ENCODE measurements around the gene SLC23A1.
"Not testable (repeated sequence)": the region's sequence is repeated elsewhere in the genome, so short reads cannot be mapped to it uniquely, and the experiment has no call there.

Gene SLC23A1

GRCh38 chr5:139414581-139415130 lies 31.6 kb upstream of the SLC23A1 start:
- Histone ChIP-seq H3K4me3 (no peak overlapping the region), H3K9me3 (no peaks in the 10 kb centered on the region), H3K36me3 (replicated peaks) (peaks cover 6% of the 10 kb centered on the region), H3K27me3 (ENCODE audit: low read depth) (no peaks in the 10 kb centered on the region), H3K4me1 (peaks cover 14% of the 10 kb centered on the region)
- no peak for DNase-seq (ENCODE audit: low spot score in 2 of 2)
- in situ Hi-C loops (cut with MboI; ENCODE audit: low sequenced_read_pairs), result no loop called here

- in situ Hi-C loops (cut with MboI; ENCODE audit: low sequenced_read_pairs), result no loop called here
- Histone ChIP-seq H3K27me3 (ENCODE audit: low read depth) (no peaks in the 10 kb centered on the region), H3K36me3 (replicated peaks) (peaks cover 6% of the 10 kb centered on the region), H3K4me3 (no peak overlapping the region), H3K9me3 (no peaks in the 10 kb centered on the region), H3K4me1 (peaks cover 14% of the 10 kb centered on the region)
- DNase-seq (ENCODE audit: low spot score in 2 of 2), result no peak
These were observed 30.9 kb upstream of the SLC23A1 start for GRCh38 chr5:139413963-139414362.

GRCh38 chr5:139413153-139413552 lies 30.1 kb upstream of the SLC23A1 start:
- peaks cover 6% of the 10 kb centered on the region for H3K36me3 ChIP-seq (replicated peaks)
- H3K9me3 ChIP-seq, result no peaks in the 10 kb centered on the region
- peaks cover 14% of the 10 kb centered on the region for H3K4me1 ChIP-seq
- DNase-seq (ENCODE audit: low spot score in 2 of 2), result no peak
- no peaks in the 10 kb centered on the region for H3K27me3 ChIP-seq (ENCODE audit: low read depth)
- in situ Hi-C loops (cut with MboI; ENCODE audit: low sequenced_read_pairs), result no loop called here
- H3K4me3 ChIP-seq, result no peak overlapping the region

- Histone ChIP-seq H3K36me3 (replicated peaks) (no peaks in the 10 kb centered on the region; the same call in 1 of the 2 replicates), H3K4me1 (peaks cover 14% of the 10 kb centered on the region), H3K27me3 (ENCODE audit: low read depth) (no peaks in the 10 kb centered on the region), H3K4me3 (no peak overlapping the region), H3K9me3 (no peaks in the 10 kb centered on the region)
- DNase-seq (ENCODE audit: low spot score in 2 of 2), result no peak
- in situ Hi-C loops (cut with MboI; ENCODE audit: low sequenced_read_pairs), result no loop called here
These were observed 28.1 kb upstream of the SLC23A1 start for GRCh38 chr5:139410993-139411828.

- Histone ChIP-seq H3K36me3 (replicated peaks) (no peaks in the 10 kb centered on the region), H3K4me1 (peaks cover 11% of the 10 kb centered on the region), H3K27me3 (ENCODE audit: low read depth) (no peaks in the 10 kb centered on the region), H3K9me3 (no peaks in the 10 kb centered on the region), H3K4me3 (no peak overlapping the region)
- in situ Hi-C loops (cut with MboI; ENCODE audit: low sequenced_read_pairs), result no loop called here
- DNase-seq (ENCODE audit: low spot score in 2 of 2), result no peak
These were observed 27.3 kb upstream of the SLC23A1 start for GRCh38 chr5:139410121-139410992.

GRCh38 chr5:139409116-139409515 lies 26.0 kb upstream of the SLC23A1 start:
- DNase-seq (ENCODE audit: low spot score in 2 of 2); H3K4me3 ChIP-seq; H3K27me3 ChIP-seq (ENCODE audit: low read depth); H3K4me1 ChIP-seq; H3K9me3 ChIP-seq; in situ Hi-C loops (cut with MboI; ENCODE audit: low sequenced_read_pairs); H3K36me3 ChIP-seq (replicated peaks): not testable (repeated sequence)

- Histone ChIP-seq H3K27me3 (ENCODE audit: low read depth) (no peaks in the 10 kb centered on the region), H3K4me1 (peaks cover 9% of the 10 kb centered on the region), H3K4me3 (no peak overlapping the region), H3K36me3 (replicated peaks) (no peaks in the 10 kb centered on the region), H3K9me3 (no peaks in the 10 kb centered on the region)
- DNase-seq (ENCODE audit: low spot score in 2 of 2), result no peak
- in situ Hi-C loops (cut with MboI; ENCODE audit: low sequenced_read_pairs), result no loop called here
These were observed 25.1 kb upstream of the SLC23A1 start for GRCh38 chr5:139408191-139408590.

- Histone ChIP-seq H3K9me3 (no peaks in the 10 kb centered on the region), H3K4me3 (no peak overlapping the region), H3K4me1 (peaks cover 12% of the 10 kb centered on the region), H3K36me3 (replicated peaks) (no peaks in the 10 kb centered on the region), H3K27me3 (ENCODE audit: low read depth) (no peaks in the 10 kb centered on the region)
- DNase-seq (ENCODE audit: low spot score in 2 of 2), result no peak
- in situ Hi-C loops (cut with MboI; ENCODE audit: low sequenced_read_pairs), result no loop called here
These were observed 24.4 kb upstream of the SLC23A1 start for GRCh38 chr5:139407517-139407916.

GRCh38 chr5:139406963-139407362 lies 23.9 kb upstream of the SLC23A1 start:
- Histone ChIP-seq H3K9me3 (no peaks in the 10 kb centered on the region), H3K4me1 (peaks cover 12% of the 10 kb centered on the region)

GRCh38 chr5:139404484-139404840 lies 21.4 kb upstream of the SLC23A1 start:
- peaks cover 4% of the 10 kb centered on the region; the same call in 1 of the 2 replicates for H3K36me3 ChIP-seq (replicated peaks)
- in situ Hi-C loops (cut with MboI; ENCODE audit: low sequenced_read_pairs), result no loop called here

More at GRCh38 chr5:139406963-139407362, 23.9 kb upstream of the SLC23A1 start:
- H3K27me3 ChIP-seq (ENCODE audit: low read depth), result no peaks in the 10 kb centered on the region
- in situ Hi-C loops (cut with MboI; ENCODE audit: low sequenced_read_pairs), result no loop called here
- no peak overlapping the region for H3K4me3 ChIP-seq
- no peaks in the 10 kb centered on the region for H3K36me3 ChIP-seq (replicated peaks)
- DNase-seq (ENCODE audit: low spot score in 2 of 2), result no peak

GRCh38 chr5:139403787-139404483 lies 20.8 kb upstream of the SLC23A1 start, which contains the start of gene SPATA24:
Gene SPATA24, minus strand, starts transcription at chr5:139404089. Its CDS starts 29 bp downstream, at chr5:139404060.
- Histone ChIP-seq H3K4me3 (peak within 1 kb of the TSS; percentile 47), H3K4me1 (peaks cover 12% of the 10 kb centered on the region), H3K27me3 (ENCODE audit: low read depth) (no peaks in the 10 kb centered on the region), H3K36me3 (replicated peaks) (peaks cover 4% of the 10 kb centered on the region; the same call in 1 of the 2 replicates), H3K9me3 (no peaks in the 10 kb centered on the region)
- DNase-seq (ENCODE audit: low spot score in 2 of 2), result peak; percentile 94 to 99
- in situ Hi-C loops (cut with MboI; ENCODE audit: low sequenced_read_pairs), result no loop called here

More at GRCh38 chr5:139404484-139404840, 21.4 kb upstream of the SLC23A1 start:
- DNase-seq (ENCODE audit: low spot score in 2 of 2), result no peak
- no peaks in the 10 kb centered on the region for H3K27me3 ChIP-seq (ENCODE audit: low read depth)
- peaks cover 12% of the 10 kb centered on the region for H3K4me1 ChIP-seq
- H3K4me3 ChIP-seq, result peak overlapping the region; percentile 47
- H3K9me3 ChIP-seq, result no peaks in the 10 kb centered on the region

- in situ Hi-C loops (cut with MboI; ENCODE audit: low sequenced_read_pairs), result no loop called here
- peak overlapping the region; percentile 47 for H3K4me3 ChIP-seq
- peaks cover 12% of the 10 kb centered on the region for H3K4me1 ChIP-seq
- DNase-seq (ENCODE audit: low spot score in 2 of 2), result no peak
- H3K9me3 ChIP-seq, result no peaks in the 10 kb centered on the region
- H3K27me3 ChIP-seq (ENCODE audit: low read depth), result no peaks in the 10 kb centered on the region
- H3K36me3 ChIP-seq (replicated peaks), result peaks cover 4% of the 10 kb centered on the region; the same call in 1 of the 2 replicates
These were observed 20.3 kb upstream of the SLC23A1 start for GRCh38 chr5:139403418-139403786.

GRCh38 chr5:139402561-139403158 lies 19.6 kb upstream of the SLC23A1 start:
- no peaks in the 10 kb centered on the region for H3K9me3 ChIP-seq
- H3K4me3 ChIP-seq, result no peak overlapping the region
- in situ Hi-C loops (cut with MboI; ENCODE audit: low sequenced_read_pairs), result no loop called here
- peaks cover 4% of the 10 kb centered on the region; the same call in 1 of the 2 replicates for H3K36me3 ChIP-seq (replicated peaks)
- no peaks in the 10 kb centered on the region for H3K27me3 ChIP-seq (ENCODE audit: low read depth)
- H3K4me1 ChIP-seq, result peaks cover 12% of the 10 kb centered on the region
- DNase-seq (ENCODE audit: low spot score in 2 of 2), result peak; percentile 39 to 71
